Skeletal muscle satellite cell (primary cell): ENCODE data around the gene TIMM13.
"Not testable (repeated sequence)": the region's sequence is repeated elsewhere in the genome, so short reads cannot be mapped to it uniquely, and the experiment has no call there.

Experiments used
- H3K27me3 ChIP-seq: 2 replicates; pipeline ENCODE4 v1.7.0; 2013; ENCODE audit warnings: low read length; ENCODE audit not compliant: control insufficient read depth, insufficient read depth
- H3K36me3 ChIP-seq: 2 replicates; pipeline ENCODE4 v1.7.0; 2013; ENCODE audit warnings: mild to moderate bottlenecking, control low read depth, low read length; ENCODE audit not compliant: insufficient read depth
- H3K4me1 ChIP-seq: 2 replicates; pipeline ENCODE4 v1.7.0; 2013; ENCODE audit warnings: low read length; ENCODE audit not compliant: control insufficient read depth, insufficient read depth
- H3K4me2 ChIP-seq: 2 replicates; pipeline ENCODE4 v1.7.0; 2013; ENCODE audit warnings: mild to moderate bottlenecking, low read length
- H3K4me3 ChIP-seq: 2 replicates; pipeline ENCODE4 v1.7.0; 2013; ENCODE audit warnings: low read length
- H3K9ac ChIP-seq: 2 replicates; pipeline ENCODE4 v1.7.0; 2013; ENCODE audit warnings: mild to moderate bottlenecking, low read depth, low read length, moderate library complexity
- H3K9me3 ChIP-seq: replicated peaks from 2 replicates; pipeline ENCODE4 v1.7.0; 2013; ENCODE audit warnings: mild to moderate bottlenecking, control low read depth, low read length

The TIMM13 gene

GRCh38 chr19:2399582-2399981 lies 27.8 kb downstream of the TIMM13 start:
- peaks cover 7% of the 10 kb centered on the region for H3K27me3 ChIP-seq
- H3K9ac ChIP-seq: no peak overlapping the region
- H3K4me3 ChIP-seq: no peak overlapping the region
- no peaks in the 10 kb centered on the region for H3K9me3 ChIP-seq
- no peaks in the 10 kb centered on the region for H3K36me3 ChIP-seq
- H3K4me1 ChIP-seq: no peaks in the 10 kb centered on the region
- H3K4me2 ChIP-seq: no peak overlapping the region

- H3K4me3 ChIP-seq: no peak overlapping the region
- no peaks in the 10 kb centered on the region for H3K36me3 ChIP-seq
- H3K9me3 ChIP-seq: no peaks in the 10 kb centered on the region
- H3K27me3 ChIP-seq: peaks cover 7% of the 10 kb centered on the region
- H3K4me2 ChIP-seq: no peak overlapping the region
- no peaks in the 10 kb centered on the region for H3K4me1 ChIP-seq
- no peak overlapping the region for H3K9ac ChIP-seq
Measured at GRCh38 chr19:2398735-2399305, 28.6 kb downstream of the TIMM13 start.

GRCh38 chr19:2397173-2397572 lies 30.2 kb downstream of the TIMM13 start:
- H3K4me3 ChIP-seq, H3K9me3 ChIP-seq, H3K27me3 ChIP-seq, H3K4me2 ChIP-seq, H3K4me1 ChIP-seq, H3K9ac ChIP-seq, H3K36me3 ChIP-seq: not testable (repeated sequence)

GRCh38 chr19:2395293-2395829 lies 32.0 kb downstream of the TIMM13 start:
- not testable (repeated sequence) for H3K36me3 ChIP-seq, H3K27me3 ChIP-seq, H3K4me2 ChIP-seq, H3K4me1 ChIP-seq, H3K4me3 ChIP-seq, H3K9me3 ChIP-seq, H3K9ac ChIP-seq

GRCh38 chr19:2394442-2395292 lies 32.7 kb downstream of the TIMM13 start:
- Histone ChIP-seq H3K4me2 (no peak overlapping the region), H3K9me3 (no peaks in the 10 kb centered on the region), H3K4me3 (no peak overlapping the region)

GRCh38 chr19:2394054-2394441 lies 33.3 kb downstream of the TIMM13 start:
- no peak overlapping the region for H3K4me3 ChIP-seq
- no peaks in the 10 kb centered on the region for H3K4me1 ChIP-seq
- no peaks in the 10 kb centered on the region for H3K9me3 ChIP-seq
- no peaks in the 10 kb centered on the region for H3K36me3 ChIP-seq
- H3K27me3 ChIP-seq: peaks cover 13% of the 10 kb centered on the region
- no peak overlapping the region for H3K4me2 ChIP-seq
- no peak overlapping the region for H3K9ac ChIP-seq

More at GRCh38 chr19:2394442-2395292, 32.7 kb downstream of the TIMM13 start:
- H3K36me3 ChIP-seq: no peaks in the 10 kb centered on the region
- no peaks in the 10 kb centered on the region for H3K4me1 ChIP-seq
- peaks cover 10% of the 10 kb centered on the region for H3K27me3 ChIP-seq
- H3K9ac ChIP-seq: no peak overlapping the region

- H3K9me3 ChIP-seq, H3K4me3 ChIP-seq, H3K4me1 ChIP-seq, H3K4me2 ChIP-seq, H3K9ac ChIP-seq, H3K36me3 ChIP-seq: not testable (repeated sequence)
- peaks cover 20% of the 10 kb centered on the region for H3K27me3 ChIP-seq
Measured at GRCh38 chr19:2392899-2393298, 34.5 kb downstream of the TIMM13 start.

GRCh38 chr19:2392366-2392765 lies 35.0 kb downstream of the TIMM13 start:
- Histone ChIP-seq H3K4me3 (no peak overlapping the region), H3K4me1 (no peaks in the 10 kb centered on the region), H3K9ac (no peak overlapping the region), H3K9me3 (no peaks in the 10 kb centered on the region), H3K27me3 (peaks cover 26% of the 10 kb centered on the region), H3K4me2 (no peak overlapping the region), H3K36me3 (no peaks in the 10 kb centered on the region)

GRCh38 chr19:2391118-2391725 lies 36.2 kb downstream of the TIMM13 start:
- no peaks in the 10 kb centered on the region for H3K4me1 ChIP-seq
- H3K4me2 ChIP-seq: no peak overlapping the region
- no peak overlapping the region for H3K9ac ChIP-seq
- H3K9me3 ChIP-seq: no peaks in the 10 kb centered on the region
- H3K27me3 ChIP-seq: peaks cover 24% of the 10 kb centered on the region
- H3K36me3 ChIP-seq: no peaks in the 10 kb centered on the region
- no peak overlapping the region for H3K4me3 ChIP-seq

- H3K4me1 ChIP-seq: peaks cover 5% of the 10 kb centered on the region
- H3K36me3 ChIP-seq: no peaks in the 10 kb centered on the region
- no peaks in the 10 kb centered on the region for H3K9me3 ChIP-seq
- H3K4me2 ChIP-seq: no peak overlapping the region
- H3K4me3 ChIP-seq: no peak overlapping the region
- peaks cover 20% of the 10 kb centered on the region for H3K27me3 ChIP-seq
- no peak overlapping the region for H3K9ac ChIP-seq
Measured at GRCh38 chr19:2389594-2389993, 37.8 kb downstream of the TIMM13 start.

- Histone ChIP-seq H3K27me3 (peaks cover 20% of the 10 kb centered on the region), H3K4me1 (peaks cover 13% of the 10 kb centered on the region), H3K4me2 (no peak overlapping the region), H3K36me3 (no peaks in the 10 kb centered on the region), H3K9ac (no peak overlapping the region), H3K4me3 (no peak overlapping the region), H3K9me3 (no peaks in the 10 kb centered on the region)
Measured at GRCh38 chr19:2387367-2388288, 39.8 kb downstream of the TIMM13 start.
